Skeletal muscle cell (primary cell): ENCODE results near the gene HNRNPDL.
"Not testable (repeated sequence)": the region's sequence is repeated elsewhere in the genome, so short reads cannot be mapped to it uniquely, and the experiment has no call there.

Experiments
- DNase-seq: peaks from one replicate; pipeline ENCODE4 v3.0.0-alpha.2; 2010; ENCODE audit warnings: low read depth
- H3K4me3 ChIP-seq: 2 replicates; pipeline ENCODE4 v1.5.1; 2011; ENCODE audit warnings: low read depth, mild to moderate bottlenecking, control low read depth, low read length, moderate library complexity

Gene HNRNPDL

GRCh38 chr4:82398263-82398662 lies 32.0 kb downstream of the HNRNPDL start:
- no peak for DNase-seq
- H3K4me3 ChIP-seq, result no peak overlapping the region

- no peak for DNase-seq
- H3K4me3 ChIP-seq, result no peak overlapping the region
Observed at GRCh38 chr4:82397527-82397926, 32.7 kb downstream of the HNRNPDL start.

GRCh38 chr4:82394896-82395295 lies 35.4 kb downstream of the HNRNPDL start:
- no peak overlapping the region for H3K4me3 ChIP-seq
- no peak for DNase-seq

DNA sequence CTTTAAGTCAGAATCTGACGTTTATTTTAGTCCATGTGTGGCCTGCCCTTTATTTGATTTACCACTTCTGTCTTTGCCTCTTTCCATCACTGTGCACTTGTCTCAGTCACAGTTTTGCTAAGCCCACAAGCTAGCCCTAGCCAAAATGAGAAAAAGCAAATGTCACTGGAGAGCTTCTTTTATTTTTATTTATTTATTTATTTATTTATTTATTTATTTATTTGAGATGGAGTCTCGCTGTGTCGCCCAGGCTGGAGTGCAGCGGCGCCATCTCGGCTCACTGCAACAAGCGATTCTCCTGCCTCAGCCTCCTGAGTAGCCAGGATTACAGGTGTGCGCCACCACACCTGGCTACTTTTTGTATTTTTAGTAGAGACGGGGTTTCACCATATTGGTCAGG lies 40.2 kb downstream of the HNRNPDL start:
- H3K4me3 ChIP-seq, DNase-seq: not testable (repeated sequence)

GRCh38 chr4:82388405-82388804 lies 41.9 kb downstream of the HNRNPDL start:
- H3K4me3 ChIP-seq, result no peak overlapping the region
- DNase-seq, result no peak

GRCh38 chr4:82386312-82386711 lies 44.0 kb downstream of the HNRNPDL start:
- H3K4me3 ChIP-seq, DNase-seq: not testable (repeated sequence)

DNA sequence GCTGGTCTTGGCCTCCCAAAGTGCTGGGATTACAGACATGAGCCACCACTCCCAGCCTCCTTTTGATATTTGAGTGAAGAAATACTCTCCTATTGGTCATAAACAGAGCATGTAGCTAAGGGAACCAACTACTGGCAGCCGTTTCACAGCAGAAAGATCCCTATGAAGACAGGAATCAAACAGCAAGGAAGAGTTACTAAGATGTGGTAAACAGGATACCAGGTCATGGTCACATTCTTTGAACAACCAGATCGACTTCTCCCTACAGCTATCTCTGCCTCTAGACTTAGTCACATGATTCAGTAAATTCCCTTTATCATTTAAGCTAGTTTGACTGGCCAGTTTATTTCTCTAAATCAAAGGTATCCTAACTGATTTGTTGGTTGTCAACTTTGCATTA lies 47.5 kb downstream of the HNRNPDL start:
- no peak overlapping the region for H3K4me3 ChIP-seq
- no peak for DNase-seq

DNA sequence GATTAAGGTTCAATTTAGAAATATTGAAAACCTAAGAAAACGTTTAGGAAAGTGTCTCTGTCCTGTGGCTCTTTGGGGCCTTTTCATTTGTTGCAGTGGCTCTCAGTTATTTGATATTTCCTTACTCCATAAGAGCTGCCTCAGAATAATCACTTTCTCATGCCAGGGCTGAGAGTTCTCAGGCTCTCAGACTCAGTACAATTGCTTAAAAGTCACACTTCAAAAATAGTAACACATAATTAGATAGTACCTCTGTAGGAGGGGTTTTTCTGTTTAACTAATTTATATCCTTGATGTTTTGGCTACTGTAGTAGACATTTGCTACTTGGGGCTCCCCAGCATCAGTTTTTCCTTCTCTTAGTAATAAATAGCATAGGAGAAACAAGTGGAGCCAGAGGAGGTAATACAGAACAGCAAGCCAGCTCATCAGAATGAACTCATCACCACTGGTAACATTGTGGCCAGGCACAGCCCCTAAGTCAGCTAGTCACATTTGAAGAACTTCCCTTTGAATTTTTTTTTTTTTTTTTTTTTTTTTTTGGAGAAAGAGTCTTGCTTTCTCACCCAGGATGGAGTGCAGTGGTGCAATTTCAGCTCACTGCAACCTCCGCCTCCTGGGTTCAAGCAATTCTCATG lies 48.5 kb downstream of the HNRNPDL start:
- DNase-seq, result no peak
- no peak overlapping the region for H3K4me3 ChIP-seq

DNA sequence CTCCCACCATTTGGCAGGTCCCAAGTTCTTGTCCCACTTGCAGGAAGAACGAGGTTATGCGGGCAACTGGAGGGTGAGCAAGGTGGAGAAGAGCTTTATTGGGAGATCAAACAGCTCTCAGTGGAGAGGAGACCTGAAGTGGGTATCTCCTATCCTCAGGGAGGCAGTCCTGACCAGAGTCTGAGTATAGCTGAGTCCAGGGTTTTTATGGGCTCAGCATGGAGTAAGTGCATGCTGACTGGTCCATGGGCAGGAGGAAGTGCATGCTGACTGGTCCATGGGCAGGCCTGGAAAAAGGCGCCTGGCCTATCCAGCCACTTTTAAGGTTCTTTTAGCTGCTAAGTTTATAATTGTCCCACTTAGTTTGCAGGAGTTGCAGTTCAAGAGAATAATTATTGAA lies 49.0 kb downstream of the HNRNPDL start:
- no peak for DNase-seq
- H3K4me3 ChIP-seq, result no peak overlapping the region

DNA sequence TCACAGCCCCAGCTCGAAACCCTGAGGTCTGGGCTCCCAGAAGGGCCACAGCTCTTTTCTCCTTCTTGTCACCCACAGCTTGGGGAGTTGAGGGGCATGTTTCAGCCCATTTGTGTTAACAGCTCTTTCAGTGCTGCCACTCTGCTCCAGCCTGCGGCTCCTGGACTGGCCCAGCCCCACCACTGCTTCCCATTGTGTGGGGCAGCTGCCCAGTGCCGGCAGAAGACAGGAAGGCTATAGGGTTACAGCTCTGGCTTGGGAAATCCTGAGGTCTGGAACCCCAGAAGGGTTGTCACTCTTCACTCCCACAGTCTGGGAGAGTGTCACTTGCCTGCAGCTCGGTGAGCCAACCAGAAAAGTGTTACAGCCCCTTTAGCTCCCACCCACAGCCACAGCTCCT lies 49.4 kb downstream of the HNRNPDL start:
- no peak for DNase-seq
- no peak overlapping the region for H3K4me3 ChIP-seq

- no peak for DNase-seq
- H3K4me3 ChIP-seq, result no peak overlapping the region
Observed at GRCh38 chr4:82380344-82380743, 49.9 kb downstream of the HNRNPDL start.

DNA sequence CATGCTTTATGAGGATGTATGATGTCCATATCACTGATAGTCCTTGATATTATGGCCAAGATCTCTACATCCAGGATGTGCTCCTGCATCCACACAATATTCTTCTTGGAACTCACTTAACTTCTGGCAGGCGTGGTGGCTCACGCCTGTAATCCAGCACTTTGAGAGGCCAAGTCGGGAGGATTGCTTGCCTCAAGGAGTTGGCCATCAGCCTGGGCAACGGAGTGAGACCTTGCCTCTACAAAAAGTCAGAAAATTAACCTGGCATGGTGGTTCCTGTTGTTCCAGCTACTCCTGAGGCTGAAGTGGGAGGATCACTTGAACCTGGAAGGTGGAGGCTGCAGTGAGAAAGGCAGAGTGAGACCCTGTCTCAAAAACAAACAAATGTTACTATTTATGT lies 54.2 kb downstream of the HNRNPDL start:
- DNase-seq, result no peak

GRCh38 chr4:82373816-82374625 lies 56.2 kb downstream of the HNRNPDL start, which contains the start of gene HNRNPD:
Gene HNRNPD, minus strand, starts transcription at chr4:82373991. Its CDS starts 313 bp downstream, at chr4:82373678.
- H3K4me3 ChIP-seq, result peak within 1 kb of the TSS; percentile 70
- peak; percentile 99 for DNase-seq

More for the DNA sequence above, 54.2 kb downstream of the HNRNPDL start:
- H3K4me3 ChIP-seq, result no peak overlapping the region

GRCh38 chr4:82373486-82373815 lies 56.8 kb downstream of the HNRNPDL start:
- H3K4me3 ChIP-seq, result peak overlapping the region; percentile 70
- DNase-seq, result peak; percentile 7
